ENCODE measurements around the gene CCDC13. TPM values are rescaled to one million over a fixed set of nuclear protein-coding genes. Genes with fewer than 3 reads are reported as not detected.
A peak's percentile ranks its signal among the peaks of the same experiment; 100 is the strongest.

Gene CCDC13
- total RNA-seq, 2 experiments from 2014 or later = 0.38 TPM; not detected in 1

DNA sequence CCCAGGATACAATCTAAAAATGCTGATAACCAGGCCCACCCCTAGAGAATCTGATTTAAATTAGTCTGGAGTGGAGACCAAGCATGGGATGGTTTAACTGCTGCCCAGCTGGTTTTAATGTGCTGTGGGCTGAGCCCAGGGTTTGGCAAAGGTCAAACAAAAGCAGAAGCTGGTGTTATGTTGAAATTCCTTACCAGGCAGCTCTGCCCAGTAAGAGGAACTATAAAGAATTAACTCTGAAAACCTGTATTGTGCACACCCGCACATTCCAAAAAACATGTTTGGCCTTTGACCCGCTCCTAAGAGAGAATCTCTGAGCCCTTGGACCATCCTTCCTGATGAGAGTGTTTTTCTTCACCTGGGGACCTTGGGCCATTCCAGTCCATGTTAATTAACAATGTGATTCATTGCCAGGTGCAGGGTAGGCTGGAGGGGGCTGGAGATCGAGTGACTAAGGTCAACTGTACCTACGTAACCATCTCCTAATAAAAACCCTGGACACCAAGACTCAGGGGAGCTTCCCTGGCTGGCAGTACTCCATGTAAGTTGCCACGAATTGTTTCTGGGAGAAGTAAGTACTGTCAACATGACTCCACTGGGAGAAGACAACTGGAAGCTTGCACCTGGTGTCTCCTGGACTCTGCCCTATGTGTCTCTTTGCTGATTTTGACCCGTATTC lies 10.9 kb downstream of the CCDC13 start:
- Histone ChIP-seq H3K36me3 (ENCODE audit: insufficient read depth, low read length) (no peaks in the 10 kb centered on the region), H3K4me3 (ENCODE audit: low read length) (no peak overlapping the region), H3K9me3 (ENCODE audit: control insufficient read depth in 1 of 2, insufficient read depth in 1 of 2, low read length in 2 of 2) (no peaks in the 10 kb centered on the region), H3K27ac (ENCODE audit: low read depth in 1 of 2, low read length in 2 of 2) (no peak overlapping the region), H3K4me1 (ENCODE audit: insufficient read depth, low read length) (no peaks in the 10 kb centered on the region), H3K27me3 (ENCODE audit: control insufficient read depth in 1 of 2, insufficient read depth in 2 of 2, low read length in 2 of 2) (no peaks in the 10 kb centered on the region)
- ATAC-seq (ENCODE audit: poor library complexity) (no peak), DNase-seq (peak in 3 of 14 experiments; percentile 13 to 39 (median 29))
- intact Hi-C loops (cut with DNase I, micrococcal nuclease) = no loop called here
- Mint-ChIP-seq H3K4me3 (no peak overlapping the region), H3K27ac (no peak overlapping the region), H3K36me3 (ENCODE audit: low read depth) (no peaks in the 10 kb centered on the region), H3K4me1 (ENCODE audit: low read depth) (no peaks in the 10 kb centered on the region), H3K27me3 (no peaks in the 10 kb centered on the region), H3K9me3 (no peaks in the 10 kb centered on the region)
- CTCF ChIA-PET = no interaction called here
- TF ChIP-seq, protein P1, sequence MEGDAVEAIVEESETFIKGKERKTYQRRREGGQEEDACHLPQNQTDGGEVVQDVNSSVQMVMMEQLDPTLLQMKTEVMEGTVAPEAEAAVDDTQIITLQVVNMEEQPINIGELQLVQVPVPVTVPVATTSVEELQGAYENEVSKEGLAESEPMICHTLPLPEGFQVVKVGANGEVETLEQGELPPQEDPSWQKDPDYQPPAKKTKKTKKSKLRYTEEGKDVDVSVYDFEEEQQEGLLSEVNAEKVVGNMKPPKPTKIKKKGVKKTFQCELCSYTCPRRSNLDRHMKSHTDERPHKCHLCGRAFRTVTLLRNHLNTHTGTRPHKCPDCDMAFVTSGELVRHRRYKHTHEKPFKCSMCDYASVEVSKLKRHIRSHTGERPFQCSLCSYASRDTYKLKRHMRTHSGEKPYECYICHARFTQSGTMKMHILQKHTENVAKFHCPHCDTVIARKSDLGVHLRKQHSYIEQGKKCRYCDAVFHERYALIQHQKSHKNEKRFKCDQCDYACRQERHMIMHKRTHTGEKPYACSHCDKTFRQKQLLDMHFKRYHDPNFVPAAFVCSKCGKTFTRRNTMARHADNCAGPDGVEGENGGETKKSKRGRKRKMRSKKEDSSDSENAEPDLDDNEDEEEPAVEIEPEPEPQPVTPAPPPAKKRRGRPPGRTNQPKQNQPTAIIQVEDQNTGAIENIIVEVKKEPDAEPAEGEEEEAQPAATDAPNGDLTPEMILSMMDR (IDR thresholded peaks at IDR 0.05) = no peak
- POLR2A ChIA-PET = interaction anchor here (0.6 kb wide), 1 partner anchor 11 kb away, joined by 3 read pairs; the partner anchor contains the start of gene CCDC13

GRCh38 chr3:42758126-42758525 lies 14.9 kb downstream of the CCDC13 start:
- H3K27me3 ChIP-seq (ENCODE audit: control insufficient read depth in 1 of 2, insufficient read depth in 2 of 2, low read length in 2 of 2) = no peaks in the 10 kb centered on the region
- no peaks in the 10 kb centered on the region for H3K36me3 ChIP-seq (ENCODE audit: insufficient read depth, low read length)
- H3K9me3 ChIP-seq (ENCODE audit: control insufficient read depth in 1 of 2, insufficient read depth in 1 of 2, low read length in 2 of 2) = no peaks in the 10 kb centered on the region
- Mint-ChIP-seq H3K36me3 (ENCODE audit: low read depth) (no peaks in the 10 kb centered on the region), H3K9me3 (no peaks in the 10 kb centered on the region), H3K4me3 (no peak overlapping the region), H3K27ac (no peak overlapping the region), H3K4me1 (ENCODE audit: low read depth) (peaks cover 4% of the 10 kb centered on the region), H3K27me3 (no peaks in the 10 kb centered on the region)
- POLR2A ChIA-PET = no interaction called here
- TF ChIP-seq, protein P1 (IDR thresholded peaks at IDR 0.05) = no peak
- no peak overlapping the region for H3K27ac ChIP-seq (ENCODE audit: low read depth in 1 of 2, low read length in 2 of 2)
- ATAC-seq (ENCODE audit: poor library complexity) = no peak
- CTCF ChIA-PET = interaction anchor here (0.9 kb wide), 1 partner anchor 11 kb away, joined by 3 read pairs; no protein-coding TSS in a partner anchor
- no peak for DNase-seq
- intact Hi-C loops (cut with DNase I, micrococcal nuclease) = no loop called here
- H3K4me1 ChIP-seq (ENCODE audit: insufficient read depth, low read length) = peaks cover 4% of the 10 kb centered on the region
- no peak overlapping the region for H3K4me3 ChIP-seq (ENCODE audit: low read length)

DNA sequence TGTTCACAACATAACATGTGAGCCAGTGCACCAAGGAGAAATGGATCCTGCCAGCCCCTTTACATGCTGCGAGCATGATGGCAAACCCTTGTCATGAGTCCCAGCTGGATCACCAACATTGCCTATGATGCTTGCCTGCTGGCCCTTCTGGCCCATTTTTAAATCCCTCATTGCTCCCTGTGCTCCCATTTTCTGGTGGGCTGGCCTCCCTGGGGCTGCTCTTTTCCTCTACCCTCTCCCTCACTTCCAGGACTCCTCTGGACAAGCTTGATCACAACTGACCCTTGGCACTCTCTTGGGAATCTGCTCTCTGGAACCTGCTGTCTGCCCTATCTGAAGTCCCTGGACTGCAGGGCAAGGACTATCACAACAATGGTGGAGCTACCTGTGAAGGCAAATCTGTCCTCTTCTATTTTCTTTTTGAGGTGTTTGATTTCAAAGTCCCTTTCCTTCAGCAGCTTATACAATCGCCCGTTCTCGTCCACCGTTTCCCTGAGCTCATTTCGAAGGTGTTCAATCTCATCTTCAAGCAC lies 16.3 kb downstream of the CCDC13 start:
- no peak for ATAC-seq (ENCODE audit: poor library complexity)
- H3K27ac Mint-ChIP-seq = no peak overlapping the region

More for the DNA sequence above, 16.3 kb downstream of the CCDC13 start:
- H3K4me1 Mint-ChIP-seq (ENCODE audit: low read depth) = peaks cover 4% of the 10 kb centered on the region
- ChIA-PET POLR2A (interaction anchor here (1.1 kb wide), 1 partner anchor 24 kb away, joined by 4 read pairs; no protein-coding TSS in a partner anchor), CTCF (interaction anchor here (1.1 kb wide), 1 partner anchor 10 kb away, joined by 3 read pairs; no protein-coding TSS in a partner anchor)
- no peak for DNase-seq
- no peak overlapping the region for H3K27ac ChIP-seq (ENCODE audit: low read depth in 1 of 2, low read length in 2 of 2)
- no peaks in the 10 kb centered on the region for H3K27me3 Mint-ChIP-seq
- TF ChIP-seq, protein P1 (IDR thresholded peaks at IDR 0.05) = no peak
- peaks cover 4% of the 10 kb centered on the region for H3K4me1 ChIP-seq (ENCODE audit: insufficient read depth, low read length)
- no peak overlapping the region for H3K4me3 Mint-ChIP-seq
- H3K4me3 ChIP-seq (ENCODE audit: low read length) = no peak overlapping the region
- H3K36me3 ChIP-seq (ENCODE audit: insufficient read depth, low read length) = no peaks in the 10 kb centered on the region
- no peaks in the 10 kb centered on the region for H3K9me3 ChIP-seq (ENCODE audit: control insufficient read depth in 1 of 2, insufficient read depth in 1 of 2, low read length in 2 of 2)
- intact Hi-C loops (cut with DNase I, micrococcal nuclease) = no loop called here
- H3K9me3 Mint-ChIP-seq = no peaks in the 10 kb centered on the region
- H3K27me3 ChIP-seq (ENCODE audit: control insufficient read depth in 1 of 2, insufficient read depth in 2 of 2, low read length in 2 of 2) = no peaks in the 10 kb centered on the region
- no peaks in the 10 kb centered on the region for H3K36me3 Mint-ChIP-seq (ENCODE audit: low read depth)

Data from CD4-positive, alpha-beta T cell (primary cell).